ENCODE results near the gene CDC6.

The CDC6 gene

DNA sequence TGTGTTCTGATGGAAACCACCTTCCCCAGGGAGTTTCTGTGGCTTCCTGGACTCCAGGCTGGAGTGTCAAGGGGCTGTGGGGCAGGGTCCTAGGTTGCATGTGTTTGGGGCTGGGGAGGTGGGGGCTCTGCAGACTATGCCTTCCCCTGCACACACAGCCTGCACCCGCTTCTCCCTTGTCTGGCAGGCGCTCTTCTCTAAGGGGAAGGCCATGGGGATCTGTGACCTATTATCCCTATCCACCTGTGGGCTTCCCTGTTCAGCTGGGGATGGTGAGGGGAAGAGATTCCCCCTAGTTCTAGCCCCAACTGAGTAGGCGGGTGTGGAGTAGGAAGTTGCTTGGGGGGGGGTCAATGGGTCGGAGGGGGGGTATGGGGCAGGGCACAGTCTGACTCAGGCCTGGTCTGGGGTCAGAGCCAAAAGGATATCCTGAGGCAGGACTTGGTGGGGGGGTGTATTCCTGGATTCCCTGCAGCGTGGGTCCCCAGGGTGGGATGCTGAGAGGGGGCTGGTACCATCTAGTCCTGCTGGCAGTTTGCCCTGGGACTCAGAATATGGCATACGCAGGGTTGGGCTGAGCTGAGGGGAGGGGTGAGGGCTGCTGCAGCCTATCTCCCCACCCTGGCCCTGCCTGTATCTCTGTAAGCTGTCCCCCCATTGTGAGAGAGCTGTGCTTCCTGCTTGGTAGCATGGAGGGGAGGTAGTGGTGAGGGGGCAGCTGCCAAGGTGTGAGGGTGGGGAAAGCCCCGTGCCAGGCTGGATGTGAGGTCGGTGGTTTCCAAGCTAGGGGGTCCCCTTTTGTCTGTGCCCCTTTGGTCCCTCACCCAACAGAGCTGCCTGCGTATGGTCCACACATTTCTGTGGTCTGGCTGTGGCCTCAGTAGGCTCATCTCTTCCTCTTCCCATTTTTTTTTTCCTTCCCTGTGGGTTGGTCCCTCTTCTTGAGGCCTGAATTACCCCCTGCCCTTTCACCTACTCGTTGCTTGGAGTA is 36.0 kb downstream of the CDC6 start:
- peak; percentile 76 for DNase-seq (ENCODE audit: low spot score)

DNA sequence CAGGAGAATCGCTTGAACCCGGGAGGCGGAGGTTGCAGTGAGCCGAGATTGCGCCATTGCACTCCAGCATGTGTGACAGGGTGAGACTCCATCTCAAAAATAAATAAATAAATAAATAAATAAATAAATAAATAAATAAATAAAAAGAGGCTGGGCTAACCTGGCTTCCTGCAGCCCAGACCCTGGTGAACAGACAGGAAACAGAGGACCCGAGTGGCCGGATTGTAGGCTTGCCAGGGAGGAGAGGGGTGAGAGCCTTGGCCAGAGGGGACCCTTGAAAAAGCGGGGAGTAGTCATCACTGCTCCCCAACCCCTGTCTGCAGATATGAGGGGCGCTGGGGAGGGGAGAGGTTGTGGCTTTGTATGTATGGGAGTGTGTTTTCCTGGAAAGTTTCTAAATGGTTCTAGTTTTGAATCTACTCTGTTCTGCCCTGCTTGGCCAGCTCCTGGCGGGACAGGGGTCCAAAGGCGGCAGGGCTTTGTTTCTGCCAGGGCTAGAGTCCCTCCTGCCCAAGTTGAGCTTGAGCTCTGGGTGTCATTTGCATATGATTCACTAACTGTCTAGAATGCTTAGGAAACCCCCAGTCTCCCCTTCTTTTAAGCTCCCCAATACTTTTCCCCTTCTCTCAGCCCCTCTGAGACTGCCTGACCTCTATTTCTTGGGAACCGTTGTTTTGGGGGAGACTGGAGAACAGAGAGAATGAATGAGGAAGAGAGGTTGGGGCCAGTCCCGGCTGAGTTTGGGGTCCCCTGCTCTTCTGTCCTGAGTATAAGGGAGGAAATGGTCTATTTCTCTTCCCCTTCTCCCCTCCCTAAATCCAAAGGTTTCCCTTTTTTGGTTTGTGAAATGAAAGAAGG is 37.7 kb downstream of the CDC6 start:
- DNase-seq (ENCODE audit: low spot score): no peak

DNA sequence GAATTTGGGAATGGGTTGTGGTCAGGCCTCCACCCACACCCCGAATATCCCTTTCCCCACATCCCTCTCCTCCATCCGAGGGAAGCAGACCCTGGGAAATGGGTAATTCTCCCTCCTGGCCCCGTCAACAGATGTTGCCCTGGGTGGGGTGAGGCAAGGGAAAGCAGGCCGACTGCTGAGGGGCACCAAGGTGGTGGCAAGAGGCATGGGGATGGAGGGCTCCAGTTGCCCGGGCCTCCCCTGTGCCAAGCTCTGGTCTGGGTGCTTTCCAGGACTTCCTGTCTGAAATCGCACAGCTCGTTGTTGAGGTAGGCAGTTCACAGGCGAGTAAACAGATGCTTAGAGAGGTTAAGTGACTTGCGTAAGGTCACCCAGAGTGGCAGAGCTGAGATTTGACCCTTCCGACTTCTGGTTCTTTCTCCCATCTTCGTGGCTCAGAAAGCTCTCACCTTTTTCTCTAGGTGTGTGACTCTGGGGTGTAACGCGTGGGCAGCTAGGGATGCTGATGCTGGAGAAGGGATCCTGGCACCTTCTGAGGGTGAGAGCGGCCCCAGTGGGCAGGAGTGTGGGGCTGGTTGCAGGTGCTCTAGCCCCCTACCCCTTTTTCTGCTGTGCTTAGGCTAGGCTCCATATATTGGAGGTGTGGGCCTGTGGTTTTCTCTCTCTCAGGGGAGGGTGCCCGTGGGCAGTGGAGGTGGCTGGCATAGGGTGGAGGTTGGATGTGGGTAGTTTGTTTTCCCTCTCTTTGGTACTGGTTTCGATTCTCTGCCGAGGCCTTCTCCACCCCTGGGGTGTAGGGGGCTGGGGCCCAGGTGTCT is 38.5 kb downstream of the CDC6 start:
- DNase-seq (ENCODE audit: low spot score): no peak

DNA sequence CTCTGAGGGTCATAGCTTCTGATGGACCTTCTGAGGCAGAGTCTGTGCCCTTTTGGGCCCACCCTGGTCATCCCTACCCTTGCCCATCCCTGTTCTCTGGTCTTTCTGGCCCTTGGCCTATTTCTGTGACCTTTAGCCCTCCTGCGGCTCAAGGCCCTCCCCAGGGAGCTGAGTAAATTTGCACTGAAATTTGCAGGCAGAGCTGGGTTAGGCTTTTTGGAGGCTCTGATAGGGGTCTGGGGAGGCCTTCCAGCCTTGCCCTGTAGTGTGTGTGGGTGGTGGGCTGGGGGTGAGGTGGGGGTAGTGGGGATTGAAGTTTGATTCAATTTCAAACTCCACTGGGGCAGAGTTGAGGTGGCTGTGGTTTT is 39.1 kb downstream of the CDC6 start:
- no peak for DNase-seq (ENCODE audit: low spot score)

DNA sequence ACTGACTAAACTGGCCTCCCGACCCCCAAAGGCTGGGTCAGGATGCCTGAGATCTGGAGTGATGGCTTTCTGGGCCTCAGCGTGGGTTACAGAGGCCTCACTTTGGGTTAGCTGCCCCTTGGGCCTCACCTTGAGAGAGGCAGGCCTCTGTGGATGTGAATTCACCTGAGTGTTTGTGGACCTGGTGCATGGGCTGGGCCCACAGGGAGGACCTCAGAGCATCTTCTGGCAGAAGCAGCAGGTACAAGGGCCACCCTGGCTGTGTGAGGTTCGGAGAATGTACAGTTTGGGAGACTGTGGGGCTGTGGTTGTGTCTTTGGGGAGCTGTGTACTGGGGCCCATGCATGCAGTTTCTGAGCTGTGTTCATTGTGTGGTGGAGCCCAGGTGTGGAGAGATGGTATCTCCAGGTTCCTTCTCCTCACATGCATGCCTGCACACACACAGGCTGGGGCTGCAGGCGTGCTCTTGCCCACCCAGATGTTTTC is 39.6 kb downstream of the CDC6 start:
- no peak for DNase-seq (ENCODE audit: low spot score)

DNA sequence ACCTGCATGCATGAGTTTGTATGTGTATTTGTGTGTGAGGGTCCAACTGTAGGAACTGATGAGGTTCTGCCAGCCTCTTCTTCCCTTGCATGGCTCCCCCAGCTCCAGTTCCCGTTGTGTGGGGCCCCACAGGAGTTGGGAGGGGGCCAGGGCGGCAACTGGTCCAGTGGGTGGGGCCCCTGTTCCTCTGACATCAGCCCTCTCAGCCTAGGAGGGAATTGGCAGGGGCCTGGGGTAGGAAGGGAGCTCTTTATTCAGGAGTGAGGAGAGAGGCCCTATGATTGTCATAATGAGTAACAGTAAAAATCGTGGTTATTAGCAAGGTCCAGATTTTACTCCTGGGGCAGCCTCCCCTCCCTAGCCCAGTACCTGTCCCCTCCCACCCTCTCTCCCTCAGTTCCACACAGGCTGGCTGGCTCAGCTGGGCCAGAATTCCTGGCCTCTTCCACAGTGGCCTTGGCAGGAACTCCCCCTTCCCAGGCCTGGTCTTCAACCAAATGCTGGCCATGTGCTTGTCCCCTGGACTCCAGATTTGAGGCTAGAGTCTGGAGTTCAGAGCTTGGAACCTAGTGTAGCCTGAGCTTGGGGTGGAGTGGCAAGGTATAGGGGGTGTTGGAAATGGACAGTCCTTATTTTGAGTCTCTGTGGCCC is 40.2 kb downstream of the CDC6 start:
- DNase-seq (ENCODE audit: low spot score): no peak

DNA sequence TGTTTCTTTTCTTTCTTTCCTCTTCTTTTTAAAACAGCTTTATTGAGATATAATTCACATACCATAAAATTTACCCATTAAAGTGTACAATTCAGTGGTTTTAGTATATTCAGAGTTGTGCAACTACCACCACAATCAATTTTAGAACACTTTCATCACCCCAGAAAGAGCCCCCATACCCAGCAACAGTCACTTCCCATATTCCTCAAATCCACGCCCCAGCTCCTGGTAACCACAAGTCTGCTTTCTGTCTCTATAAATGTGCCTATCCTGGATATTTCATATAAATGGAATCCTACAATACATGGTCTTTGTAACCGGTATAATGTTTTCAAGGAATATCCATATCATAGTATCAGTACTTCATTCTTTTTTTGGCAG is 40.7 kb downstream of the CDC6 start:
- DNase-seq (ENCODE audit: low spot score): no peak

DNA sequence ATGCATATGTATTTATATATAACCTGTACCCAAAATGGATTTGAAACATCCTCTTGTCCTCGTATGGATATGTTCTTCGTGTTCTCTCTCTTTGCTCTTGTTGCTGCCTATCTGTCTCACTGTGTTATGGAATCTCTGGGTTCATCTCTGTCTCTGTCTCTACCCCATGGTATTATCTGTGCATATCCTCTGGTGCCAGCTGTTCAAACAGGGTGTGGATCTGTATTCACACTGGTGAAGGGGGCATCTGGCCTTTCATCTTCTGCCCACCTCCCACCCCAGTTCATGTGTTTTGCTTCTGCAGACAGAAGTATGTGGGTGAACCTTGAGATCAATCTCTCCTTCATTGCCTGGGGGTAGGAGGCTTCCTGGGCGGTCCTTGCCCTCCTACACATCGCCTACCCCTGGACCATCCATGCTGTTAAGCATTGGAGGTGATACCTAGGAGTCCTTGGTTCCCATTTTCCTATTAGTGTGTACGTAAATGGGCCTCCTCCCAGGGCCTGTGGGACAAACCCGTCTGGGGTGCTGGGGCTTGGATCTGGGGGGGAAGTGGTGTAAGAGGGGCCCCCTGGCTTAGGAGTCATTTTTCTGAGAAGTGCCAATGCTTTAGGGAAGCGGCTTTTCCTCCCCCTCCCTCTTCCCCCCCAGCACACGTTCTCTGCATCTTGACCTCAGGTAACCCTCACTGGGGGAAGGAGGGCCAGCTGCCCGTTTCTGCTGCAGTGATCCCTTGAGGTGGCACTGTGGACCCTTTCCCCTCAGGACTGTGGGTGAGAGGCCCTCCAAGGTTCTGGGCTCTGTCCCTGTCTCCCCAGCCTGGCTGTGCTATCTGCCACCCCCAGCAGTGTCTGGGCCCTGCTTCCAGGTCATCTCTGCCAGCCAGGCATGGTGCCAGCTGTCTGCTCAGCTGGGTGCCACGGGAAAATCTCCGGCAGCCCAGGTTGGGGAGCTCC is 42.4 kb downstream of the CDC6 start:
- no peak for DNase-seq (ENCODE audit: low spot score)

DNA sequence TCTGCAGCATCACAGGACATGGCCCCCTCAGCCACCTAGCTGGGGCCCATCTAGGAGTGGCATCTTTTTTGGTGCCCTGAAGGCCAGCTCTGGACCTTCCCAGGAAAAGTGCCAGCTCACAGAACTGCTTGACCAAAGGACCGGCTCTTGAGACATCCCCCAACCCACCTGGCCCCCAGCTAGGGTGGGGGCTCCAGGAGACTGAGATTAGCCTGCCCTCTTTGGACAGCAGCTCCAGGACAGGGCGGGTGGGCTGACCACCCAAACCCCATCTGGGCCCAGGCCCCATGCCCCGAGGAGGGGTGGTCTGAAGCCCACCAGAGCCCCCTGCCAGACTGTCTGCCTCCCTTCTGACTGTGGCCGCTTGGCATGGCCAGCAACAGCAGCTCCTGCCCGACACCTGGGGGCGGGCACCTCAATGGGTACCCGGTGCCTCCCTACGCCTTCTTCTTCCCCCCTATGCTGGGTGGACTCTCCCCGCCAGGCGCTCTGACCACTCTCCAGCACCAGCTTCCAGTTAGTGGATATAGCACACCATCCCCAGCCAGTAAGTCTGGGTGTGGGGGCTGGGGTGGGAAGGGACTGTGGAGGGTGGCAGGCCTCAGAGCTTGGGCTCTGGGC is 43.3 kb downstream of the CDC6 start:
- DNase-seq (ENCODE audit: low spot score): no peak

DNA sequence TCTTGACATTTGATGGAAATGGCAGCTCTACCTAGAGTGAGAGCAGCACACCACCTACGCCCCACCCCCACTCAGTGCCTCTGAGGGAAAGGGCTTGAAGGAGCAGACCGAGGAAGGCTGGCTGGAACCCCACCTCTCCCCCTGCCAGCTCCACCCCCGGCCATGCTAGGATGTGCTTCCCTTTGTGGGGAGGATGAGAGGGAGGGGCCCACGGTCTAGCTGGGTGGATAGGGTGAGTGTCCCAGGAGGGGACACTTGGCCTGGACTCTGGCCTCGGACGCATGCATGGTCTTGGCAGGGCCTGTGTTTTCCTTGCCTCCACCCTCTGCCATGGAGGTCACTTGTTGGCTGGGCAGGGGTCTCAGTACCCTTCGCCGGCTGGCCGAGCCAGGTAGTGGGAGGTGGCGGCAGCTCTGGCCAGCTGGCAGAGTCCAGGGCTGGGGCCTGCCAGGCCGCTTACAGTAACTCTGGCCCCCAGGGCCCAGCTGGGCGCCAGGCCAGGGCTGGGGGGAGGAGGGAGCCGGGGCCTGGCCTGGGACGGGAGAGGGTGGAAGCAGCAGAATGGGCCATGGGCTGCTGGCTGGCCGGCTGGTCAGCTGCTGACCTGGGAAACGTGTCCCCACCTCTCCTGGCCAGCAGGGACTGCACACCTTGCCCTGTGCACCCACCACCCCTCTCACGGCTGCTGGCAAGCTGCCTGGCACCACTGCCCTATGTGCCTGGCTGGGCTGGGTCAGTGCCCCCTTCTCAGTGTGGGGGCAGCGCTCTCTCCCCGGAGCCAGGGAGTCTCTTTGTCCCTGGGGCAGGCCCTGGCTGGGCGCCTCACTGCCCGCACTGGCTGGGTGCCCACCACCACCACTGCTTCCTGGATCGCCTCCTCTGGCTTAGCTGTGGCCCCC is 44.3 kb downstream of the CDC6 start:
- DNase-seq (ENCODE audit: low spot score): peak; percentile 79

DNA sequence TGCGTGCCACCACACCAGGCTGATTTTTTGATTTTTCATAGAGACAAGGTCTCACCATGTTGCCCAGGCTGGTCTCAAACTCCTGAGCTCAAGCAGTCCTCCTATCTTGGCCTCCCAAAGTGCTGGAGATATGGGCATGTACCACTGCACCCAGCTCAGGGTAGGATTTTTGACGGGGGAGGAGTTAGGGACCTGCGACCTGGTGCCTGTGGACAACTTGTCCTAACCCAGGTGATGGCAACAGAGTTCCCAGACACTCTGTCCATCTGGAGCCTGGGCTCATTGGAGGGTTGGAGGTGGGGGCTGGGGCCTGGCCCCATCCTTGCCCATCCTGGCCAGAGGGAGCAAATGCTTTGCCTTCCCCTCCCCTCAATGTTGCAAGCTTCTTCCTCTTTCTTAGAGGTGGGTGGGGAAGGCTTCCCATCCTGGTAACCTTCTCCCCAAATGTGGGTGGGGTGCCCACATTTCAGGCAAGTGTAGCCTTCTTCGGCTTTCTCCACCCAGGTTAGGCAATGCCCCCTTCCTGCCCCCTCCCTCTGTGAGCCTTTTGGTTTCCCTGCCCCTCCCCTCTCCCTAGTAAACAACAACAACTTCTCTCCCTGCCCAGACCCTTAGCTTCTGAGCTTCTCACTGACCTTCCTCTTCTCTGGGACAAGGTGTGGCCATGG is 46.2 kb downstream of the CDC6 start:
- no peak for DNase-seq (ENCODE audit: low spot score)

DNA sequence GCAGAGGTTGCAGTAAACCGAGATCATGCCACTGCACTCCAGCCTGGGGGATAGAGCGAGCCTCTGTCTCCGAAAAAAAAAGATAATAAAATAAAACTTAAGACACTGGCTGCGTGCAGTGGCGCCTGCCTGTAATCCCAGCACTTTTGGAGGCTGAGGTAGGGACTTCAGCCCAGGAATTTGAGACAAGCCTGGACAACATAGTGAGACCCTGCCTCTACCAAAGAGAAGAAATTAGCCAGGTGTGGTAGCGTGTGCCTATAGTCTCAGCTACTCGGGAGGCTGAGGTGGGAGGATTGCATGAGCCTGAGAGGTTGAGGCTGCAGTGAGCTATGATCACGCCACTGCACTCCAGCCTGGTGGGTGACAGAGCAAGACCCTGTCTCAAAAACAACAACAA is 47.9 kb downstream of the CDC6 start:
- DNase-seq (ENCODE audit: low spot score): no peak

DNA sequence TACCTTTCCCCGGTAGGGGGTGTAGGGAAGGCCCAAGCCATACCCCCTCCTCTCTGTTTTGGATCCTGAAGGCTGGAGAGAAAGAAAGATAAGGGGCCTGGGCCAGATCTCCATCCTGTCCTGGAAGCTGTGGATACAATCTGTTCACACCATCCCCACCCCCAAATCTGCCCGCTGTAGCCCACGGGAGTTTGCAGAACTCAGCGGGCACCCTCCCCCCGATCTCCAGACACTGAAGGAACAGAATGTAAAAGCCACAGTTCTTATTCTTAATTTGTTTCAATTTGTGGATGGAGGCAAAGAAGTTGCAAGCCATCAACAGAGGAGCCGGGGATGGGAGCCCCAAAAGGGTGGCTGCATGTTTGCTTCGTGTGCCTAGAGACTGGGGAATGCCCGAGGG is 49.7 kb downstream of the CDC6 start:
- DNase-seq (ENCODE audit: low spot score): no peak

DNA sequence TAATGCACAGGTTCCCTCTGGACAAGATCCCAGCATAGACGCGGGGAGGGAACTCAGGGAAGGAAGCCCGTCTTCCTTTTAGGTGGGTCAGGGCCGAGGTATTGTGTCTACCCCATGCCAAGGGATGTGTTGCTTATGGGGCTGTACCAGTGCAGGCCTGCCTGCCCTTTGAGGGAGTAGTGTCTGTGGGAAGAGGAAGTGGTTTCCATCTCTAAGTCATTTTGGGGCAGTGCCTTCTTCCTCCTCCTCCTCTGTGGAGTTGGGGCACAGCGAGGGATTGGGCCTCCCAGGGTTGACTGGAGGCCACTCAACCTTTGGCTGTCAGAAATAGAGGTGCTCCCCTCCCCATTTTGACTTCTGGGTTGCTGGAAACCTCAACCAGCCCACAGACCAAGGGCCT is 50.4 kb downstream of the CDC6 start:
- no peak for DNase-seq (ENCODE audit: low spot score)

DNA sequence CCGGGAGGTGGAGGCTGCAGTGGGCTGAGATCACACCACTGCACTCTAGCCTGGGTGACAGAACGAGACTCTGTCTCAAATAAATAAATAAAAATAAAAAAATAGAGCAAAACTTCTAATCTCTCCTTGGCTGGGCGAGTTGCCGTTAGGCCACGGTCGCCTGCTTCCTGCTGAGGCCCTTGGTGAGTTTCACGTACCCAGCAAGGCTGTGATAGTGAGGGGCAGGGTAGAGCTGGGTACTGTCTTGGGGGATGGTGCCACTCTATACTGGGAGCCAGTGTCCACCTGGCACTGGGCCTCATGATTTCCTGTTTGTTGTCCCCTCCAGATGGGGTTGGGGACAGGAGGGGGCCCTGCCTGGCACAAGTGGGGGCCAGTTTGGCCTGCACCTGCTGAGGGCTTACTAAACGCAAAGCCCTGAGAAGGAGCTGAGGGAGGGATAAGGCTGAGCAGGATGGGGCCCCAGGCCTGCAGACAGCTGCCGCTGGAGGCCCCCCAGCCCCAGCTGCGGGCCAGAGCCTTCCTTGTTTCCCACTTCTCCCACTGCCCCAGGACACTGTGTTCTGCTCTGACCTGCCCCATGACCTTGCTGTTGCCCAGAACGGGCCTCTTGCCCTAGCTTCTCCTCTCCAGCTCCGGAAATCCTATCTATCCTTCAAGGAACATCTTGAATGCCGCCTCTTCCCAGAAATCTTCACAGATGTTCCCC is 51.4 kb downstream of the CDC6 start:
- DNase-seq (ENCODE audit: low spot score): no peak

DNA sequence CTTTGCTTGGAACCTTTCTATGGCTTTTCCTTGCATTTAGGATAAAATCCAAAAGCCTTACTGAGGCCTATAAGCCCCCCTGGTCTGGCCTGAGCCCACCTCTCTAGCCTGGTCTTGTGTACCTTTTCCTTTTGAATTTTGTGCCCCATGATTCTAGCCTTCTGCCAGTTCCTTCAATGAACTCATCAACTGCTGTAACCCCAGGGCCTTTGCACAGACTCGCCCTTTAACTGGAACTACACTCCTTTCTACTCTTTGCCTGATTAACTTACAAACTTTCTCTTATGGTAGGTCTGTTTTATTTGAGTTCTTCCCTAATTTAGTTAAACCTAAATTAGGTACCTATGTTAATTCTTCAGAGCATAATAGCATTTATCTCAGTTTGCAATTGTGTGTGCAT is 52.6 kb downstream of the CDC6 start:
- no peak for DNase-seq (ENCODE audit: low spot score)

Data from AG08395 (cell line).